HG02610 (cell line): ENCODE measurements around the gene PIK3R5.
"Not testable (repeated sequence)": the region's sequence is repeated elsewhere in the genome, so short reads cannot be mapped to it uniquely, and the experiment has no call there.

Source experiments
- ATAC-seq: cut with Tn5 transposase; IDR thresholded peaks from one replicate; pipeline ENCODE4 v1.9.1; 2021; ENCODE audit warnings: mild to moderate bottlenecking, moderate library complexity; ENCODE audit not compliant: unreplicated experiment

The PIK3R5 gene

DNA sequence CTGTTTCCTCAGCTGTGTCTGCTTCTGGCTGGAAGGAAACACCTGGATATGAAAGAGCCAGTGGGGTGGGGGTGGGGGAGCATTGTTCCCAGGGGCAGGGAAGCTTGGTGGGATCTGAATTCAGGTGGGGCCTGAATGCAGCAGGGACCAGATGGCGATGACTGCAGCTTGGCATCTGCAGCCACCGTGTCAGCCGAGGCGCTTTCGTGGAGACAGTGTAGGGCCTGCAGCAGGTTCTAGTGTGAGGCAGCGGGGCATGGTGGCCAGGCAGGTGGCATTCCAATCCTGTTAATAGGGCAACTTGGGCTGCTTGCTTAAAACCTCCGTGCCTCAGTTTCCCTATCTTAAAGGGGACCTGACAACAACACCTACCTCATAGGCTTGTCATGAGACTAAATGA, 99.7 kb downstream of the PIK3R5 start:
- ATAC-seq, result no peak

DNA sequence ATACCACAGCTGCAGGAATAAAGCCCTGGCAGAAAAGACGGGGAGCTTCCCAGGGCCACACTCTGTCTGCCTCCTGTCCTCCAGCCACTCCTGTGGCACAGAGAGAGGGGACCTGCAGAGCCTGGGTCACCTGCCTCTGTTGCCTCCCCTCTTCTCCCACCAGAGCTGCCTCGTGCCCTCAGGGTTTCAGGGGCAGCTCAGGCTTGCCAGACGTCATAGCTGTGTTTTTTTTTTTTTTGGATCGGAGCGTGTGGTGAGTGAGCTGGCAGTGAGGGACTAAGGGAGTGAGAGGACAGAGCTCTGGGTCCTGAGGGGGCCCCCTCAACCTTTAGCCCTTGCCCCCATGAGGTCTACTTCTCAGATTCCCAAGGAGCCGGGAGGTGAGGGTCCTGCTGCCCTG, 100.1 kb downstream of the PIK3R5 start:
- ATAC-seq, result no peak

DNA sequence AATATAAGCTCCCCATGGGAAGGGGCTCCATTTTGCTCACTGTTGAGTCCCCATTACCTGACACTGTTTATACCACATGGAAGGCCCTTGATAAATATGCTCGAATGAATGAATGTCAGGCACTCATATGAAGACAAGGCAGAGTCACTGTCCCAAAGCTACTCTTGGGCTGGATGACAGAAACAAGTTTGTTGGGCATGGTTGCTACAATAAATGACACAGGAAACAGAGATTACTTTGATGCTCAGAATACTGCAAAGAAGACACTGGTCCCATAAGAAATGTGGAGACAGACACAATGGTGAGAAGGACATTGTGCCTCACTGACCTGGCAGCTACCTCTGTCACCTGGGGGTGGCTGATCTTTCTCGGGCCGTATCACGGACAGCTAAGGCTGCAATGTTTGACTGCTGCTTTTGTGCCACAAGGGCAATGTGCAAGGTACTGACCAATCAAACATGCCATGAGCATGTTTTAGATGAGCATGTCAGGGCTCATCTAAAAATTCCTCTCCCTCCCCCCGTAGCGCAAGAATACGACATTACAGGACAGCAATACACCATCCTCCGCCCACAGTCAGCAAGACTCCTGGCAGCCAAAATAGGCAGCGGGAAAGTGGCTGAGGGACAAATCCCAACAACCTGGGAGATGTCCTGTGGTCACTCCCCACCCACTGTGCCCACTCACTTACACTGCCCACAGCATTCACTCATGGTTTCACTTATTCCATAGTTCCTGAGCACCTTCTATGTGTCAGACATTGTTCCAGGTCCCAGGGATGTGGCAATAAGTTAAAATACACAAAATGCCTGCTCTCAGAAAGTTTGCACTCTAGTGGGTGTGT, 103.1 kb downstream of the PIK3R5 start:
- no peak for ATAC-seq

DNA sequence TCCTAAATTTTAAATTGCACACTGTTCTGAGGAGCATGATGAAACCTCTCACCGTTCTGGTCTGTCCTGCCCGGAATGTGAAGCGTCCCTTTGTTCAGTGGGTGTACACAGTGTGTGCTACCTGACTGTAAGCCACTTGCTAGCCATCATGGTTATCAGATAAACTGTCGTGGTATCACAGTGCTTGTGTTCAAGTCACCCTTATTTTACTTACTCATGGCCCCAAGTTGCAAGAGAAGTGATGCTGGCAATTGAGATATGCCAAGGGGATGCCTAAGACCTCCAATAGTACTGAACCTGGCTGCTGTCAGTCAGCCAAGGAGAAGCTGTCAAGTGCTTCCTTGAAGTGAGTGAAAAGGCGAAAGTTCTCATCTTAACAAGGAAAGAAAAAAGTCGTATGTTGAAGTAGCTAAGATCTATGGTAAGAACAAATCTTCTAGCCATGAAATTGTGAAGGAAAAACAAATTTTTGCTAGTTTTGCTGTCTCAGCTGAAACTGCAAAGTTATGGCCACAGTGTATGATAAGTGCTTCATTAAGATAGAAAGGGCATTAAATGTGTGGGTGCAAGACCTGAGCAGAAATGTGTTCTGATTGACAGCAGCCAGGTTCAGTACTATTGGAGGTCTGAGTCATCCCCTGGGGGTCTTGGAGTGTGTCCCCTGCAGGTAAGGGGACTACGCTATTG, 103.9 kb downstream of the PIK3R5 start:
- ATAC-seq, result no peak

DNA sequence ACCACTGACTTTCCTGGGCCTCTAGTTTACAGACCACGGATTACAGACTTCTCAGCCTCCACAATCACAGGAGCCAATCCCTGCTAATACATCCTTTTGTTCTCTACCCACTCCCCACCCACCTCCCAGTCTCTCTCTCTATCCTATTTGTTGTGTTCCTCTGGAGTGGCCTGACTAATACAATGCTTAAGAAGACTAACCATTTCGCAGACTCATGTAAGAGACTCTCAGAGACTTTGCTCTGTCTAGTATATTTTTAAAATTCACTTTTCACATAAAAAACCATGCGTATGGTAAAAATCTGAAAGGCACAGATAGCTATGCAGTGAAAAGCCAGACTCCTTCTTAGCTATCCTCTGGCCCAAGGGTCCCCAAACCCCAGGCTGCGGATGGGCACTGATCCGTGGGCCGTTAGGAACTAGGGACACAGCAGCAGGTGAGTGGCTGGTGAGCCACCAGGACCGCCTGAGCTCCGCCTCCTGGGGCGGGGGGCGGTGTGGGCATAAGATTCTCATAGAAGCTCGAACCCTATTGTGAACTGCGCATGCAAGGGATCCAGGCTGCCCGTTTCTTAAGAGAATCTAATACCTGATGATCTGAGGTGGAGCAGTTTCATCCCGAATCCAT, 105.6 kb downstream of the PIK3R5 start:
- no peak for ATAC-seq

DNA sequence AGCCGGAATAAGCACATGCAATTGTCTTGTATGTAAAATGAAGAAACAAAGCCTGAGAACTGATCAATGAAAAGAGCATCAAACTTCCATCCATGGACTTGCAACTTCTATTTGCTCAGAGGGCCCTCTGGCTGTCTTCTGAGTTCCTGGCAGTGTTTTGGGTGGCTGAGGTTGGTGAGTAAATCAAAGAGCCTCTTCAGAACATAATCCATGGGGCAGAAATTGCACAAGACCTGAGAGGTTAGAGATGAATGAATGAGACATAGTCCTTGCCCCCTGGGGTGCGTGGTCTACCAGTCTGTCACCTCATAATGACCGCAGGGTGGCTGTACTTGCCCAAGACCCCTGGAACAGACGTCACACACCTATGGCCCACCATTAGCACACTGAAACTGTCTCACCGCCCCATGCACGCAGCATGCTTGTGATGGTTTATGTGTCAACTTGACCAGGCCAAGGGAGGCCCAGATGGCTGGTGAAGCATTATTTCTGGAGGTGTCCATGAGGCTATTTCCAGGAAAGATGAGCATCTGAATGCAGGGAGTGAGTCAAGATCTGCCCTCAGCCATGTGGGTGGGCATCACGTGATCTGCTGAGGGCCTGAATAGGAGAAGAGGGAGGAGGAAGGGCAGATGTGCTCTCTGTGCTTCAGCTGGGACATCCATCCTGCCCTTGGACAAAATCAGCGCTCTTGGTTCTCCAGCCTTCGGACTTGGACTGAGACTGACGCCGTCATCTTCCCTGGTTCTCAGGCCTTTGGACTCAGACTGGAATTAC, 106.3 kb downstream of the PIK3R5 start:
- ATAC-seq, result peak; percentile 19

DNA sequence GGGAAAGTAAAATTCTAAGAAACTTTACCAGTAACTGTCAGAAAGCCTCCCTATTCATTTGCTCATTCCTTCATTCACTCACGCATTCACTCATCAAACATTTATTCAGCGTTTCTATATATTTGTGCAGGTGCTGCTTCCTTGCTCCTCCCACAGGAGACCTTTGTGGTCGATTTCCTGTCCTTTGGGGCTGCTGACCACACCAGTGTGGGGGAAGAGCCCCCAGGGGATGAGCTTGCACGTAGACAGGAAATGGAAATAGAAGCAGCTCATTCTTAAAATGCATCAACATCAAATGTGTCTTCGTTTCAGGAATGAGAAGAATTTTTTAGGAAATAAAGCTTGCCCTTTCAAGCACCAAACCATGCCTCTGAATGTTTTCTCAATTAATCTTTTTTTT, 107.6 kb downstream of the PIK3R5 start:
- peak; percentile 48 for ATAC-seq

DNA sequence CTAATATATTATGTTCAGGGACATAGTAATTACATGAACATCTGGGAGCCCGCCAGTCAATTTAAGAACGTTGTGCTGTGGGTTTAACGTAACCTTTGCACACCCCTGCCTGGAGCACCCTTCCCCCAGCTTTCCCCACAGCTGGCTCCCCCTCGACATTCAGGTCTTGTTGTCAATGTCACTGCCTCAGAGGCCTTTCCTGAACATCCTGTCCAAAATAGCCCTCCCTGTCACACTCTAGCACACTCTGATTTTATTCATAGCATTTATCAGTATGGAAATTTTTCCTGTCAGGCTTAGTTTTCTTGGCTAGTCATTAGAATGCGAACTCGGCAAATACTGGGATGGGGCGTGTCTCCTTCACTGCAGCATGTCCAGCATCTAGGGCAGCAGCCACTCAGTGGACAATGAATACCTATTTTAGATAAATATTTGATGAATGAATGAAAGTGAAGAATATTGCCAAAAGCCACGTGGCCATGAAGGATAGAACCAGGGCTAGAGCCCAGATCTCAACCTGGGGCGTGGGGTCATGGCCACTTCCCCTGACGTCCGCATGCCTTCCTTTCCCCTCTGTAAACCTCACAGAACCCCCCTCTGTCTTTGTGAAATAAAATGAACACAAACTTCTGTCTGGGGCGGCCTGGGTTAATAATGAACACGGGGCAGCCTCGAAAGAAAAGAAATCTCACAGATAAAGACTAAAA, 108.5 kb downstream of the PIK3R5 start:
- ATAC-seq, result no peak

DNA sequence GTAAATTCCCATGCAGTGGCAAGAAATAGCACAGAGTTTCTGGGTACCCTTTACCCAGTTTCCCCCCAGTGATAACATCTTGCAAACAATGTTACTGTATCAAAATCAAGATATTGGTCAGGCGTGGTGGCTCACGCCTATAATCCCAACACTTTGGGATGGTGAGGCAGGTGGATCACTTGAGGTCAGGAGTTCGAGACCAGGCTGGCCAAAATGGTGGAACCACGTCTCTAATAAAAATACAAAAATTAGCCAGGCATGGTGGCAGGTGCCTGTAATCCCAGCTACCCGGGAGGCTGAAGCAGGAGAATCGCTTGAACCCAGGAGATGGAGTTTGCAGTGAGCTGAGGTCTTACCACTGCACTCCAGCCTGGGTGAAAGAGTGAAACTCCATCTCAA, 109.3 kb downstream of the PIK3R5 start:
- ATAC-seq, result not testable (repeated sequence)

DNA sequence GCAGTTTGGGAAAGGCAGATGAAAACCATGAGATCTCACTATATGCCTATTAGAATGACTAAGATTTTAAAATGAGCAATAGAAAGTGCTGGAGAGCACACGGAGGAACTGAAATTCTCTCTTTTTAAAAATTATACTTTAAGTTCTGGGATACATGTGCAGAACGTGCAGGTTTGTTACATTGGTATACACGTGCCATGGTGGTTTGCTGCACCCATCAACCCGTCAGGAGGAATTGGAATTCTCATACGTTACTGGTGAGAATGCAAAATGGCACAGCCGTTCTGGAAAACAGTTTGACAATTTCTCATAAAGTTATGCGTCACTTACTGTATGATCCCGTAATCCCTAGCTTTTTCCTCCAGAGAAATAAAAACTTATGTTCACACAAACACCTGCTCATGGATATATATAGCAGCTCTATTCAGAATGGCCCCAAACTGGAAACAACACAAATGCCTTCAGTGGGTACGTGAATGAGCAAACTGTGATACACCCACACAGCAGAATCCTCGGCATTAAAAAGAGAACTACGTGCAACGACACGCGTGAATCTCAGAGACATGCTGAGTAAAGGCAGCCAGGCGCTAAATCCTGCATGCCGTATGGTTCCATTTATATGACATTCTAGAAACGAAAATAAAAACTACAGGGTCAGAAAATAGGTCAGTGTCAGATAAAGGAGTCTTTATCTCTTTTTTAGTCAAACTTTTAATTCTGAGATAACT, 109.9 kb downstream of the PIK3R5 start:
- ATAC-seq, result peak; percentile 38

DNA sequence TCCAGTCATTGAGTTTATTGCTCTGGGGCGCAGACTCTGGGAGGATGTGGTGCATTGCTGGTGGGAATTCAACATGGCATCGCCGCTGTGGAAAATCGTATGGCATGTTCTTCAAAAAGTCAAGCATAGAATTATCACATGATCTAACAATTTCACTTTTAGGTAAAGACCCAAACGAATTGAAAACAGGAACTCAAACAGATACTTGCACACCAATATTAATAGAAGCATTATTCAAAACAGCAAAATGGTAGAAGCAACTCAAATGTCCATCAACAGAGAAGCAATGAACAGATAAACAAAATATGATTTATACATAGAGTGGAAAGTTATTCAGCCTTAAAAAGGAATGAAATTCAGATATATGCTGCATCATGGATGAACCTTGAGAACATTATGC, 113.9 kb downstream of the PIK3R5 start:
- no peak for ATAC-seq

DNA sequence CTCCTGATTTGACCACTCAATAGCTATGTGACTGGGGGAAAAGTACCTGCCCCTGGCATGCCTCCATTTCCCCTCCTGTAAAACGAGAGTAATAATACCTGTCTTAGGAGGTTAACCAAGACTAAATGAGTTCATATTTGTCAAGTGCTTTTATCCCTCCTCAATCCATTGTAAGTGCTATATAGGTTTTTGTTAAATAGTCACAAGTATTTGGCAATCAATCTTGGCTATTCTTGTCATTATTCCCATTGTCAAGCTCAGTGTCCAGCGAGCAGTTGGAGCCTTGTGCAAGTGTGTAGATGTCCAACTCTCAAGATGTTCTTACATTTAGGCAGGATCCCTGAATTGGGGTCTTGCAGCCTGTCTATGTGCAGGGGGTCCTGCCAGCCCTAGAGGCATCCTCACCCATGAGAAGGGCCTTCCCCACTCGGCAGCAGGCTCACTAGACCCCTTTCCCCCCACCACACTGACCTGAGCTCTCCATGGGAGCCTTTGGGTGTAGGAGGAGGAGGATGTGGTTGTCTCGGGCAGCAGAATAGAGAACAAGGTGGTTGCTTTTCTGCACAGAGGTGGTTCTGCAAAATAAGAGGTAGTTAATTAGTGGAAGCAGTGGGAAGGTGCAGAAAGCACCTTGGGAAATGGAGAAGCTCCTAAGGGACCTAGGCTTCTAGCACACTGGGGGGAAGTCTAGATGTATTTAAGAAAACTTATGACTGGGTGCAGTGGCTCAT, 116.0 kb downstream of the PIK3R5 start:
- ATAC-seq, result no peak

DNA sequence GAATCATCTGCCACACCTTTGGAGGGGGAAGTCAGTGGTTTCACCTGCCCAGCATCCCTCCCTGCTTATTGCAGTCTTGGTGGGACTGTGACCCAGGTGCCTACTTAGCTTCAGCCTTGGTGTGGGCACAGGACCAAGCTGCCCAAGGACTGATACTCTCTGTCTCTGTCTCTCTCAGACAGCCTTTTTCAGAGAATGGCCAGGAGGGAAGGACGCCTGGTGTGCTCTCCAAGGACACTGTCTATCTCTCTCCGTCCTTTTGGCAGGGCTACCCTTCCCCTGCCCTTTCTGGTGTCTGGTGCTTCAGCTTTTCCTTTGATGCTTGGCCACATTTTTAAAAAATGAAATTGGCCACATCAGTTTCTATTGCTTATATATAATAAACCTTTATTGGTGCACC, 117.6 kb downstream of the PIK3R5 start:
- no peak for ATAC-seq

DNA sequence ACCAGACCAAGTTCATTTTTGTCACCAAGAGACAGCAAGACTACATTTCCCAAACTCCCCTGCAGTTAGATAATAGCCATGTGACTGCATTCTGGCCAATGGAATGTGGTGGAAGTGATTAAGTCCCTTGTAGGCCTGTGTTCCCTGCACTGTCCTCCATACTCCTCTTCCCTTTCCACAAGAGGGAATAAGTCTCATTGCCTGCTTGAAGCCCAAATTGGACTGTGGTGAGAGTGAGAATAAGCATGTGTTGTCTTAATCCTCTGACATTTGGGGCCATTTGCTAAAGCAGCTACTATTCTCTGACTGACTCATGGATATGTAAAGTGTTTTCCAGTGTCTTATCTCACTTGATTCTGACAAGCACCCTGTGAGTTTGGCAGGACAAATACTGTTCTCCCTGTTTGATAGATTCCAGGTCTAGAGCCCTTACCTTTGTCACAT, 118.7 kb downstream of the PIK3R5 start:
- no peak for ATAC-seq

DNA sequence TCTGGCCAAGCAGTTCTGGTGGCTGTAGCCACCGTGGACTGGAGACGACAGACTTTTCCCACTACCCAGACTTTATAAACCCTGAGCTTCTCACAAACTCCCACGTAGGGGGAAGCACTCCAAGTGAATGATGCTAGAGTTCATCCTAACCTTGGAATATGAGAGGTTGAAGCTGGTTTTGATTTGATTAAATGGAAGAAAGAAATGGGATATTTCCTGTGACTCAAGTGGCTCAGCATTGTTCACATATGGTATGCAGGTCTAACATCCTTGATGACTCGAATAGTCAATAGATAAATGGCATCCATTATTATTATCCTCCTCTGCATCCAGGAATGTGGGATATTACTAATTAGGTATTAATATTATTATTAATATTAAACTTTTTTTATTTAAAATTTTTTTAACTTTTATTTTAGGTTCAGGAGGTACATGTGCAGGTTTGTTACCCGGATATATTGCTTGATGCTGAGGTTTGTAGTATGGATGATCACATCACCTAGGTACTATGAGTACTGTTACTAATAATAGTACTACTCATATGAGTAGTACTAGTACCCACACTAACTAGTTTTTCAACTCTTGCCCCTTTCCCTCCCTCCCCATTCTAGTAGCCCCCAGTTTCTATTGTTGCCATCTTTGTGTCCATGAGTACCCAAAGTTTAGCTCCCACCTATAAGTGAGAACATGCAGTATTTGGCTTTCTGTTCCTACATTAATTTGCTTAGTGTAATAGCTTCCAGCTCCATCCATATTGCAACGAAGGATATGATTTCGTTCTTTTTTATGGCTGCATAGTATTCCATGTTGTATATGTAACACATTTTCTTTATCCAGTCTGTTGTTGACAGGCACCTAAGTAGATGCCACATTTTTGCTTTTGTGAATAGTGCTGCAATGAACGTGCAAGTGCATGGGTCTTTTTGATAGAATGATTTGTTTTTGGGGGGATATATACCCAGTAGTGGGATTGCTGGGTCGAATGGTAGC, 121.0 kb downstream of the PIK3R5 start:
- ATAC-seq, result no peak

DNA sequence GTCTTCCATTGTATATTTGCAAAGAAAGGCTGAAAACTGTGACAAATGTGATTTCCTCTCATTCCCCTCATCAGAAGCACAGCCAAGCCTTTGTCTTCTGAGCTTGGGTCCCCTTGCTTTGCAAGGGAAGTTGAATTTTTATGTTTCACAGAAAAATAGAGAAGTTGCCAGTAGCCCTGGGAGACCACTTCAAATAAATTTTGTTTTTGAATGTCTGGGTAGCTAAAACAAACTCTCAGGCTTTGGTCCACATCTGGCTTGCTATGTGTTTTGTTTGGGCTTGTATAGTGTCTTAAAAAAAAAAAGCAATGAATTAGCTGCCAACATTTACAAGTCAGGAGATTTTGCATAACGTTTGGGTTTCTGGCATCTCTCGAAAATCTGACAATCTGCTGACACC, 122.2 kb downstream of the PIK3R5 start:
- no peak for ATAC-seq

DNA sequence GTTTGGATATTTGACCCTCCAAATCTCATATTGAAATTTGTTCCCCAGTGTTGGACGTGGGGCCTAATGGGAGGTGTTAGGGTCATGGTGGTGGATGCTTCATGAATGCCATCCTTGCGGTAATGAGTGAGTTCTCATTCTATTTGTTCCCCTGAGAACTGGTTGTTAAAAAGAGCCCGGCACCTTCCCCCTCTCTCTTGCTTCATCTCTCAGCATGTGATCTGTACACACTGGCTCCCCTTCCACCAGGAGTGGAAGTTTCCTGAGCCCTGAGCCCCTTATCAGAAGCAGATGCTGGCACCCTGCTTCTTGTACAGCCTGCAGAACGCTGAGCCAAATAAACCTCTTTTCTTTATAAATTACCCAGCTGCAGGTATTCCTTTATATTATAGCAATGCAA, 123.7 kb downstream of the PIK3R5 start:
- ATAC-seq, result no peak

DNA sequence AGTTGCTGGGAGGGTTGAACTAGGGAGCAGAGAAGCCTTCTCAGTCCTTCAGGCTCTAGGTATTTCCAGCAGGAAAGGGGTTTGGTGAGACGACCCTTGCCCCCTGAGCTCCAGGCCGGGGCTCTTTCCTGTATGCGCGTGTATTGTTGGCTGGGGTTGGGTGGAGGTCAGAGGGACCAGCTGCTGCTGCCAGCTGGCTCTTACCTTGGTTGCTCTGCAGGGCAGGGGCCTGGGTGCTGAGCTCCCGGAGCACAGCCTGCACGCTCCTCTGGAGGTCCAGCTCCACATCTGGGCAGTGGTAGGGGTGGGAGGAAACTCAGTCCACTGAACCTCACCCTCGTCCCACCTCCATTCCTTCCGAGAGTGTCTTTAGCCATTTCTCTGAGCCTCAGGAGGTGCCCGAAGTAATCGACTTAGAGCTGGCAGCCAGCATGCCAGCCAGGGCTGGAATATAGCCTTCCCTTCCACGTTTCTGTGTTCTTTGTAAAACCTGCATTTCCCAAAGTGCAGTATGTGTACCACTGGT, 126.0 kb downstream of the PIK3R5 start:
- ATAC-seq, result no peak
